DLD1 (cell line): ENCODE results near the gene KLC1.

ENCODE experiments used
- in situ Hi-C: cut with HindIII; loops from 2 replicates; pipeline ENCODE4 v1.10.0; 2017; ENCODE audit warnings: low sequenced_read_pairs

KLC1 gene

GRCh38 chr14:103733651-103734050, 104.6 kb downstream of the KLC1 start:
- in situ Hi-C loops: no loop called here

- in situ Hi-C loops: no loop called here
Observed at GRCh38 chr14:103734081-103734888, 105.3 kb downstream of the KLC1 start.

- in situ Hi-C loops: no loop called here
Observed at GRCh38 chr14:103735022-103735421, 106.0 kb downstream of the KLC1 start.

- in situ Hi-C loops: no loop called here
Observed at GRCh38 chr14:103735439-103735814, 106.4 kb downstream of the KLC1 start.

- in situ Hi-C loops: no loop called here
Observed at GRCh38 chr14:103735815-103736545, 107.0 kb downstream of the KLC1 start.

GRCh38 chr14:103736546-103737431, 107.8 kb downstream of the KLC1 start:
- in situ Hi-C loops: no loop called here

- in situ Hi-C loops: no loop called here
Observed at GRCh38 chr14:103737432-103738045, 108.5 kb downstream of the KLC1 start.

- in situ Hi-C loops: no loop called here
Observed at GRCh38 chr14:103738166-103738565, 109.2 kb downstream of the KLC1 start.

GRCh38 chr14:103738701-103739451, 109.9 kb downstream of the KLC1 start:
- in situ Hi-C loops: no loop called here

- in situ Hi-C loops: no loop called here
Observed at GRCh38 chr14:103739466-103739792, 110.4 kb downstream of the KLC1 start.

- in situ Hi-C loops: no loop called here
Observed at GRCh38 chr14:103739793-103740501, 110.9 kb downstream of the KLC1 start.

- in situ Hi-C loops: no loop called here
Observed at GRCh38 chr14:103740991-103741689, 112.1 kb downstream of the KLC1 start.

GRCh38 chr14:103741876-103742275, 112.9 kb downstream of the KLC1 start:
- in situ Hi-C loops: no loop called here

- in situ Hi-C loops: no loop called here
Observed at GRCh38 chr14:103742499-103743255, 113.7 kb downstream of the KLC1 start.

GRCh38 chr14:103743691-103744090, 114.7 kb downstream of the KLC1 start:
- in situ Hi-C loops: no loop called here

GRCh38 chr14:103744621-103745395, 115.8 kb downstream of the KLC1 start:
- in situ Hi-C loops: no loop called here

- in situ Hi-C loops: no loop called here
Observed at GRCh38 chr14:103745424-103745823, 116.4 kb downstream of the KLC1 start.

- in situ Hi-C loops: no loop called here
Observed at GRCh38 chr14:103746701-103747100, 117.7 kb downstream of the KLC1 start.
